Uterus (tissue), 4 donors: ENCODE data around the gene GABRE. TPM values are rescaled to one million over a fixed set of nuclear protein-coding genes. Genes with fewer than 3 reads are reported as not detected.
A peak's percentile ranks its signal among the peaks of the same experiment; 100 is the strongest.

Source experiments
- DNase-seq, 2 donors: peaks; one replicate each; pipeline ENCODE4 v3.0.0-alpha.2; 2019 to 2020
- H3K27ac ChIP-seq, 2 donors: fragments of 200-600 bp; sonication (generic); 1 replicate in 1 of 2; 2 replicates in 1 of 2; pipeline ENCODE4 v1.5.1; 2016 to 2018
- H3K27me3 ChIP-seq, 2 donors: fragments of 200-600 bp; sonication (generic); one replicate each; pipeline ENCODE4 v1.5.1; 2018 to 2019; ENCODE audit warnings: control low read depth in 1 of 2
- H3K36me3 ChIP-seq, 2 donors: fragments of 200-600 bp; sonication (generic); one replicate each; pipeline ENCODE4 v1.5.1; 2019; ENCODE audit warnings: control low read depth in 1 of 2
- H3K4me1 ChIP-seq, 2 donors: fragments of 200-600 bp; sonication (generic); one replicate each; pipeline ENCODE4 v1.5.1; 2018 to 2019; ENCODE audit warnings: control low read depth in 1 of 2
- H3K4me3 ChIP-seq, 2 donors: fragments of 200-600 bp; sonication (generic); 1 replicate in 1 of 2; 2 replicates in 1 of 2; pipeline ENCODE4 v1.5.1; 2018 to 2019; ENCODE audit warnings: mild to moderate bottlenecking in 1 of 2
- H3K9me3 ChIP-seq, 2 donors: fragments of 200-600 bp; sonication (generic); one replicate each; pipeline ENCODE4 v1.5.1; 2019; ENCODE audit warnings: control low read depth in 1 of 2
- CTCF ChIP-seq, 4 experiments: fragments of 200-600 bp in 2 of 4; fragments of 450-650 bp in 2 of 4; sonication (generic) in 2 of 4; IDR thresholded peaks; one replicate each; pipeline ENCODE4 v1.5.1; 2016 to 2019; ENCODE audit warnings: antibody characterized with exemption in 4 of 4, mild to moderate bottlenecking in 2 of 4, moderate library complexity in 1 of 4
- POLR2A ChIP-seq, 2 donors: fragments of 450-650 bp; IDR thresholded peaks; one replicate each; pipeline ENCODE4 v1.6.1; 2016; ENCODE audit warnings: antibody characterized with exemption in 2 of 2, mild to moderate bottlenecking in 1 of 2, moderate library complexity in 1 of 2
- intact Hi-C: fragments of 100-400 bp; cut with DNase I; formaldehyde crosslinking; loops from one replicate; pipeline ENCODE4 v1.15.1; 2023; ENCODE audit warnings: low total_unique reads
- total RNA-seq, 4 donors: library from RNA; depleted of rRNA in 3 of 4; stranded (reverse); fragments of >200 nt in 3 of 4; gene quantifications; one replicate each; pipeline versions ENCODE4 v1.1.0 to v1.2.4, GENCODE V29; 2014 to 2023
- donor health status: DM: yes; HTN: yes; CAD: no.

GABRE gene
- 10 to 100 TPM; 27.0 to 54.2 (median 27.8) TPM for total RNA-seq

GRCh38 chrX:151974336-151975227 is at the start of gene GABRE:
TSS of gene GABRE (minus strand) at chrX:151974676. CDS start at chrX:151974625, 51 bp downstream.
- Histone ChIP-seq H3K4me3 (peak within 1 kb of the TSS; percentile 29 to 48), H3K36me3 (no peaks in the 10 kb centered on the region), H3K27me3 (no peaks in the 10 kb centered on the region), H3K27ac (peak within 1 kb of the TSS; percentile 64 to 79), H3K4me1 (no peaks in the 10 kb centered on the region), H3K9me3 (no peaks in the 10 kb centered on the region)
- intact Hi-C loops, result no loop called here
- DNase-seq, result peak; percentile 65 to 69
- TF ChIP-seq CTCF (IDR thresholded peaks at IDR 0.05) (no peak), POLR2A (IDR thresholded peaks at IDR 0.05) (peak; percentile 46 to 71)

GRCh38 chrX:152020888-152021287 is 46.4 kb upstream of the GABRE start:
- Histone ChIP-seq H3K4me1 (no peaks in the 10 kb centered on the region), H3K27me3 (no peaks in the 10 kb centered on the region), H3K9me3 (no peaks in the 10 kb centered on the region), H3K4me3 (no peak overlapping the region), H3K36me3 (no peaks in the 10 kb centered on the region), H3K27ac (no peak overlapping the region)
- TF ChIP-seq POLR2A (IDR thresholded peaks at IDR 0.05) (no peak), CTCF (IDR thresholded peaks at IDR 0.05) (no peak)
- intact Hi-C loops, result no loop called here
- DNase-seq, result no peak

- intact Hi-C loops, result no loop called here
- H3K27ac ChIP-seq, result no peak overlapping the region
- no peaks in the 10 kb centered on the region for H3K36me3 ChIP-seq
- H3K4me1 ChIP-seq, result no peaks in the 10 kb centered on the region
- DNase-seq, result no peak
- peaks cover 0 to 7% of the 10 kb centered on the region in 2 donors for H3K27me3 ChIP-seq
- no peak overlapping the region for H3K4me3 ChIP-seq
- no peaks in the 10 kb centered on the region for H3K9me3 ChIP-seq
- no peak for TF ChIP-seq POLR2A (IDR thresholded peaks at IDR 0.05)
- no peak for TF ChIP-seq CTCF (IDR thresholded peaks at IDR 0.05)
These were observed 25.3 kb upstream of the GABRE start for GRCh38 chrX:151999813-152000212.

- intact Hi-C loops, result no loop called here
- no peak overlapping the region for H3K4me3 ChIP-seq
- H3K9me3 ChIP-seq, result no peaks in the 10 kb centered on the region
- H3K27me3 ChIP-seq, result no peaks in the 10 kb centered on the region
- DNase-seq, result no peak
- TF ChIP-seq CTCF (IDR thresholded peaks at IDR 0.05) (no peak), POLR2A (IDR thresholded peaks at IDR 0.05) (no peak)
- no peak overlapping the region for H3K27ac ChIP-seq
- no peaks in the 10 kb centered on the region for H3K4me1 ChIP-seq
- no peaks in the 10 kb centered on the region for H3K36me3 ChIP-seq
These were observed 23.1 kb upstream of the GABRE start for GRCh38 chrX:151997539-151997938.

GRCh38 chrX:151996347-151996746 is 21.9 kb upstream of the GABRE start:
- Histone ChIP-seq H3K27ac (no peak overlapping the region), H3K27me3 (no peaks in the 10 kb centered on the region), H3K36me3 (no peaks in the 10 kb centered on the region), H3K9me3 (no peaks in the 10 kb centered on the region), H3K4me1 (no peaks in the 10 kb centered on the region), H3K4me3 (no peak overlapping the region)
- TF ChIP-seq CTCF (IDR thresholded peaks at IDR 0.05) (no peak), POLR2A (IDR thresholded peaks at IDR 0.05) (no peak)
- DNase-seq, result no peak
- intact Hi-C loops, result no loop called here
